HG03097 (cell line): ENCODE data around the gene ATP11A.
"Not testable (repeated sequence)": the region's sequence is repeated elsewhere in the genome, so short reads cannot be mapped to it uniquely, and the experiment has no call there.

Source experiments
- ATAC-seq: cut with Tn5 transposase; IDR thresholded peaks from one replicate; pipeline ENCODE4 v1.9.1; 2021; ENCODE audit not compliant: unreplicated experiment, low FRiP score

The ATP11A gene

DNA sequence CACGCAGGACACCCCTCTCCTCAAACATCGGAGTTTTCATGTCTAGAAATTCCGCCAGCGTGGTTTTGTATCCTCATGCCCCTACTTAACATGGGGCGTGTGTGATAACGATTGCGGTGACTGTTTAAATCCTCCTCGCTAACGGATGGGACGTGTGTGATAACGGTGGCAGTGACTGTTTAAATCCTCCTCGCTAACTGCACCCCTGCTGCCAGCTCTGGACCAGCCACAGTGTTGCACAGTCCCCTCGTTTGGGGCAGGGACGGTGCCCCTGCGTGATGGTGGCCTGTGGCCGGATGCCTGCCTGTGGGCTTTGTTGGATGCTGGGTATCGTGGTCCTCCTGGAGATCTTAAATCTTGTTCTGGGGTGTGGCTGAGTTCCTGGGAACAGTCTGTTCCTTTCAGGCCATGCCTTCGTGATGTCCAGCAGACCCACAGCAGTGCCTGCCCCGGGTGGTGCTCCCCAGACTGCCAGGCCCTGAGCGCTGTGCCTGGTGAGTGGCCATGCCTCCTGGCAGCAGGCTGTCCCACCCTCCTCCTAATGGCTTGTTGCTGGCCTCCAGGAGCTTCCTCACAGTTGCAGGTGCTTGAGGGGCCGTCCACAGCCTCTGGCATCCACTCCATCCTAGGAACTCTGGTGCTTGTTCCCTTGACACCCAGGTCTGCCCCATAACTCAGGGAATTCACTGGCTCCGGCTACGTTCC, 156.7 kb downstream of the ATP11A start:
- ATAC-seq = no peak

DNA sequence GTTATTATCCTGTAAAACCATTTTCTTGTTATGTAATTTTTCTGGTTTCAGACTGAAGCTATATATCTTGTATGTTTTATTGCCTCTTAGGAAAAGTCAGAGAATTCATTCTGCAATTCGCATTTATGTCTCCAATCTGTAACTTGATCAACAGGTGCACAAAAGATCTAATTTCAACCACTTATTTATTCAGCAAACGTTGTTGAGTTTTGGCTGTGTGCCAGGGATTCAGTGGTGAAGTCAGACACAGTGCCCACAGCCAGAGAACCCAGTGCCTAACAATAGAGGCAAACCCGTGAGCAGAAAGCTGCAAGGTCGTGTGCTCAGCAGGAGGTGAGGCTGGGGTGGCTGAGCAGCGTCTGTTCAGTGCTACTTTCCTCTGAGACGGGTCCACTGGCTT, 159.7 kb downstream of the ATP11A start:
- ATAC-seq = no peak

DNA sequence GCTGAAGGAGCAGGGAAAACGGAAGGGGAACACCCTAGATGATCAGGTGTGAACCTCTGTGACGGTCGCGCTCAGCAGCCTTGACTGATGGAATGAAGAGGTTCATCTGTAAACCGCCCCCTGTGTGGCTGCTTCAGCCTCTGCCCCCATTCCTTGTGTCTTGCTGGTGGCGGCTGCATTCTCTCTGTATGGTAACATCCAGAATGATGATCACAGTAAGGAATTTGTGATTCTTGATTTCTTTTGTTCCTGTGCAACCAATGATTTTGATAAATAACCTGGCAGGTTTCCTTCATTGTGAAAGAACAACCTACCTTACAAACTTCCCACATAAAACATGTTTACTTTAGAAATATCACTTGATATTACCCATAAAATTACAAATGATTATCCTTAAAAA, 160.4 kb downstream of the ATP11A start:
- no peak for ATAC-seq

DNA sequence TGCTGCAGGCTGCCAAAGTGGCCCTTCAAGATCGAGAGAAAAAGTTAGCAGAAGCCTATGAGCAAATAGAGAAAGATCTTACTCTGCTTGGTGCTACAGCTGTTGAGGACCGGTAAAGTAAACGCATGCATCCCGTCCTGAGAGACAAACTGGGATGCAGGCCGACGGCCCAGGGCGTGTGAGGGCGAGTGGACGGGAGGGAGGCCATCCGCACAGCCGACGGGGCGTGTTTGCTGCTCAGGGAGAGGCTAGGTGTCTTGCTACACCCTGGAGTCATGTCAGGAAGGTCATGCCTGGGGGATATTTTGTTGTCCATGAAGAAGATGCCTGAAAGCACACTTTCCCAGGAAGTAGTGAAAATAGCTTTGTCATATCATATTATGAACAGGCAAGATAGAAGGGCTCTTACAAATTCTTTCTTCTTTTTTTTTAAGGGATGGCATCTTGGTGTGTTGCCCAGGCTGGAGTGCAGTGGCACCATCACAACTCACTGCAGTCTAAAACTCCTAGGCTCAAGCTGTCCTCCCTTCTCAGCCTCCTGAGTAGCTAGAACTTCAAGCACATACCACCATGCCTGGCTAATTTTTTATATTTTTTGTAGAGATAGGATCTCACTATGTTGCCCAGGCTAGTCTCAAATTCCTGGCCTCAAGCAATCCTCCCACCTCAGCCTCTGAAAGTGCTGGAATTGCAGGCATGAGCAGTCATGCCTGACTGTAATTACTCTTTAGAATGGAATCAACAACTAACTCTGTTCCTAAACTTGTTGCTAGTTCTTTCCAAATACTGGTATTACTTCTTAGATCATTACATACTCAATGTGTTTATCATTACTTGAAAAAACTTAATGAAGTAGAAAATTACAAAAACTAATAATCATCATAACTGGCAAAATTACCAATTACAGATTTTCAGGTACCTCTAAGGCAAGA, 161.5 kb downstream of the ATP11A start:
- no peak for ATAC-seq

DNA sequence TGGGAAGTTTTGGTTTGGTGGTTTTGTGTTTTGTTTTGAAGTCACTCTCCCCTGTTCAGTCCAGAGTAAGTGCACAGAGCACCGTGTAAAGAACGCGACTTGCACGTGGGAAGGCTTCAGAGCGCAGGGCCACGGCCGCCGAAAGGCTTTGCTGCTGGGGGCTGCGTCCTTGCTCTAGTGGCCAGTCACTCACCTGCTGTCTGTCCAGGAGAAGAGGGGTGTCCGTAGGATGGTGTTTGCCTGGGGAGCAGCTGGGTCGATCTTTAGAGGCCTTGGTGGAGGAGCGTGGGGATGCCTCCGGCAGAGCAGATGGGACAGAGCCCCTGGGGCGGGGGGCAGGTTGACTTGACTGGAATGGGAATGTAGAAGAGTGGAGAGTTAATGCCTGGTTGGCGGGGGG, 162.6 kb downstream of the ATP11A start:
- ATAC-seq = no peak

DNA sequence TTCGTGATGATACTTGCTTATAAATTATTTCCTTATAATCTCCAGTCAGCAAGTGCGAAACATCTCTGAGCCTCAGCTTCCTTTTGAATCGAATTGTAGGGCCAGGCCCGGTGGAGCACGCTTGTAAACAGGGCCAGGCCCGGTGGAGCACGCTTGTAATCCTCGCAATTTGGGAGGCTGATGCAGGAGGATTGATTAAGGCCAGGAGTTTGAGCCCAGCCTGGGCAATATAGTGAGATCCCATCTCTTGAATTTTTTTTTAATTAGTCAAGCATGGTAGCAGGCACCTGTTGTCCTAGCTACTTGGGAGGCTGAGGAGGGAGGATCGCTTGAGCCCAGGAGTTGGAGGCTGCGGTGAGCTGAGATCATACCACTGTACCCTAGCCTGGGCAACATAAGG, 163.0 kb downstream of the ATP11A start:
- ATAC-seq = no peak

DNA sequence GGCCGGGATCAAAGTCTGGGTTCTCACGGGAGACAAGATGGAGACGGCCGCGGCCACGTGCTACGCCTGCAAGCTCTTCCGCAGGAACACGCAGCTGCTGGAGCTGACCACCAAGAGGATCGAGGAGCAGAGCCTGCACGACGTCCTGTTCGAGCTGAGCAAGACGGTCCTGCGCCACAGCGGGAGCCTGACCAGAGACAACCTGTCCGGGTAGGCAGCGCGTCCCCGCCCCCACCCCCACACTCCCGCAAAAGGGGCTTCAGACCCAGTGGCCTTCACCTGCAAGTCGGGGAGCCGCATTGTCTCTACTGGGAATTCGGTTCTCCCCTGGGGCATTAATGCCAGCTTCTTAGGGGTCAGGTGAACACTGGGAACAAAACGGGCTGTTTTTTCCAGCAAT, 164.5 kb downstream of the ATP11A start:
- no peak for ATAC-seq

DNA sequence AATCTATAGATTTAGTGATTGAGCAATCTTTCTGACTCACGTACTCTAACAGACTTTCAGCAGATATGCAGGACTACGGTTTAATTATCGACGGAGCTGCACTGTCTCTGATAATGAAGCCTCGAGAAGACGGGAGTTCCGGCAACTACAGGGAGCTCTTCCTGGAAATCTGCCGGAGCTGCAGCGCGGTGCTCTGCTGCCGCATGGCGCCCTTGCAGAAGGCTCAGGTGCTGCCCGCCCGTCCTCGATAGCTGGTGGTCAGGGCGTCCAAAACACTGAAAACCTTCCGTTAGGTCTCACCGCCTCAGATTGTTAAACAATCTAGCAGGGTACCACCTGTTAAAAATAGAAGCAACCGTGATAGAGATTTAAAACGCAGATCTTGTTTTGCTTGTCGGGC, 166.0 kb downstream of the ATP11A start:
- no peak for ATAC-seq

DNA sequence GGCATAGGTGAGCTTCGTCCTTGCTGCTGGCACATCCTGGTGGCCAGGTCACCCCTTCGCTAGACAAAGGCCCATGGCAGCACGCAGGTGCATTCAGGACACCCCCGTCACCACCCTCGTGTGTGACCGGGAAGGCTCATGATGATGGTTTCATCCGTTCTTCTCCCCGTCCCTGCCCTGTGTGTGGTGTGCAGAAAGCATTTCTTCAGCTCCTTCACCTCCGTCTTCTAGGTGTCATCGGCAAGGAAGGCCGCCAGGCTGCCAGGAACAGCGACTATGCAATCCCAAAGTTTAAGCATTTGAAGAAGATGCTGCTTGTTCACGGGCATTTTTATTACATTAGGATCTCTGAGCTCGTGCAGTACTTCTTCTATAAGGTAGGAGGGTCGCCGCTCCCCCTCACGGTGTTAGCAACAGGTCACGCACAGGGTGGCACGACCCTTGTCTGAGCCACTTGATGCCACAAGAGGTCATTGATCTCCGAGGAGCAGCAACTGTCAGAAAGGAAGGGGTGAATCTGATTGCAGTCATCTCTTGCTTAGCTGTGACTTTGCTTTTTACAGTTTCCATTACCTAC, 168.2 kb downstream of the ATP11A start:
- ATAC-seq = no peak

DNA sequence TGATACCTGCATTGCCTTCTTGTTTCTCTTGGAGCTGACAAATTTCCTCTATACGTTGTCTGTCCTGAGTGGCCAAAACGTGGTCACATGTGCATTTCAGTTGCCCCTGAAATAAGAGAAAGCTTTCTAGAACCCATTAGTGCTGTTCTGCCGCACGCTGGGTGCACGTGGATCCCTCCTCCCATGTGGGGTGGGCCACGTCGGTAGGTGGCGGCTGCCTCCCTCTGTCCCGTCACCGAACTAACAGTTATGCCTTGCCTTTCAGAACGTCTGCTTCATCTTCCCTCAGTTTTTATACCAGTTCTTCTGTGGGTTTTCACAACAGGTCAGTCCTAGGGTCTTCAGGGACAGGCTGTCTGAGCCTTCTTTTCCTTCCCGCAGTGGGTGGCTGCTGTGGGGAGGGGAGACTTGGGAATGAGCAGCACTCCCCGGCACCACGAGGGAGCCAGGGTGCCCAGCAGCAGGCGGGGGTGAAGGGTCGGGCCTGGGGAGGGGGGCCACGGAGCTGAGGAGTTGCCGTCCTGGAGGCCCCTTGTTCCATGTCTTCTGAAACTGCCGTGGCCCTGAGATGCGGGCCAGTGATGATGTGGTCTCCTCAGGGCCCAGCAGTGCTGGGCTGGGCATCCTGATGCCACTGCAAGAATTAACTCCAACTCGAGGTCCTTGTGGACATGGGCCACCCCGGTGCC, 169.4 kb downstream of the ATP11A start:
- no peak for ATAC-seq

DNA sequence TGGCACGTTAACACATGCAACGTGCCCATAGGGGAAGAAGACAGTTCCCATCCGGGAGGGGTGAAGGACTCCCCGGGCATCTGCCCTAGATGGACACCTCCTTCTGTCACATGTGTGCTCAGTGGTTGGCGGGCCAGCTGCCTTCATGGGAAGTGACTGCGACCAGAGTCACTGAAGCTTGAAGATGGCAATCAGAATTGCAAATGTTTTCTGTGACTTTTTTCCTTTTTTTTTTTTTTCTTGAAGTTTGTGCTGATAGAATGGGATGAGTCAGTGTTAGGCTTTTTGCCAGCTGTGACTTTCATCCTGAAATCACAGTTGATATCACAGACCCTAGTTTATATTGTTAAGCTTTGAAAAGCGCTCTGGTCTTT, 170.0 kb downstream of the ATP11A start:
- ATAC-seq = no peak

DNA sequence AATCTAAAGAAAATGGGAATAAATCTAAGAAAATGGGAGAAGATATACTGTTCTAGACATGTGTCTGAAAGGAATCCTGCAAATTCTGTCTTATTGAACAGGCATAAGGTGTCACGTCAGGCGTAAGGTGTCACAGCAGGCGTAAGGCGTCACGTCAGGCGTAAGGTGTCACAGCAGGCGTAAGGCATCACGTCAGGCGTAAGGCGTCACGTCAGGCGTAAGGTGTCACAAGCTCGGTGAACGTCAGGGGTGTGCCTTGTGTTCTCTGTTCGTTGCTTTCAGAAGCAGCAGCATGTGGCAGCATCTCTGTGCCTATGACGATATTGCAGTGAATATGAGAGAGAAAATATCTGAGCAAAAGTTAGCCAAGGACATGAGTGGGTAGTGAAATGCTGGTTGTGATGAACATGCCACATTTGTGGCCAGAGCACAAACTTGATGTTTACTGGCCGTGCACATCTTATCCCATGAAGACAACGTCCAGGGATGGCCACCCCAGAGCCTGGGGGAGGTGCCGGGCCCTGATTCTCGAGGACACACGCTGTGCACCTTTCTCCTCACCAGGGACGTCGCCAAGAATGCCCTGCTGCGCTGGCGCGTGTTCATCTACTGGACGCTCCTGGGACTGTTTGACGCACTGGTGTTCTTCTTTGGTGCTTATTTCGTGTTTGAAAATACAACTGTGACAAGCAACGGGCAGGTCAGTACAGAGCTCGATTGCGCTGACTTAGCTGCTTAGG, 172.2 kb downstream of the ATP11A start:
- ATAC-seq = no peak

DNA sequence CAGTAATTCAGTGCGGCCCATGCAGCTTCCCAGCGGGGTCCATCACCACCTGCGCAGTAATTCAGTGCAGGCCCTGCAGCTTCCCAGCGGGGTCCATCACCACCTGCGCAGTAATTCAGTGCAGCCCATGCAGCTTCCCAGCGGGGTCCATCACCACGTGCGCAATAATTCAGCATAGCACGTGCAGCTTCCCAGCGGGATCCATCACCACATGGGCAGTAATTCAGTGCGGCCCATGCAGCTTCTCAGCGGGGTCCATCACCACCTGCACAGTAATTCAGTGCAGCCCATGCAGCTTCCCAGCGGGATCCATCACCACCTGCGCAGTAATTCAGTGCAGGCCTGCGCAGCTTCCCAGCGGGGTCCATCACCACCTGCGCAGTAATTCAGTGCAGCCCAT, 173.5 kb downstream of the ATP11A start:
- ATAC-seq = not testable (repeated sequence)

DNA sequence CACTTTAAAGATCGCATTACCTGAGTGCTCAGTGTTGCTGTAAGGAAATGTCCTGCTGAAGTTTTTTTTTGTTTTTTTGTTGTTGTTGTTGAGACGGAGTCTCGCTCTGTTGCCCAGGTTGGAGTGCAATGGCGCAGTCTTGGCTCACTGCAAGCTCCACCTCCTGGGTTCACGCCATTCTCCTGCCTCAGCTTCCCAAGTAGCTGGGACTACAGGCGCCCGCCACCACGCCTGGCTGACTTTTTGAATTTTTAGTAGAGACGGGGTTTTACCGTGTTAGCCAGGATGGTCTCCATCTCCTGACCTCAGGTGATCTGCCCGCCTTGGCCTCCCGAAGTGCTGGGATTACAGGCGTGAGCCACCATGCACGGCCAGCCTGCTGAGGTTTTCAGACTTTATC, 175.6 kb downstream of the ATP11A start:
- ATAC-seq = not testable (repeated sequence)

DNA sequence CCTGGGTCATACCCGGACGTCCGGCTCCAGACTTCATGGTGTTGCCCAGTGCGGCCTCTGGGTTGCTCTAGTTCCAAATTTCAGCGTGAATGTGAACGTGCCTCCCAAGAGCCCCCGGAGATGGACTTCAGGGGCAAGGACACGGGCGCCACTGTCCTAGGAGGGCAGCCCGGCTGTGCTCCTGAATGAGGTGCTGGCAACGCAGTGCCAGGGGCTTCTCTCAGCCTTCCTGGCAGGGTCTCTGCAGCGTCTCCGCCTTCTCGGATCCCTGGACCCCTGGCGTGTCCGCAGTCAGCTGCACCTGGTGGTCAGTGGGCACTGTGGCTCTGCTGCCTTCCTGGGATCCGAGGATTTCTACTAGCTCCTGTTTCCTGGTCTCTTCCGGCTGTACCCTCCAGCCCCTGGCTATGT, 177.5 kb downstream of the ATP11A start:
- ATAC-seq = no peak

DNA sequence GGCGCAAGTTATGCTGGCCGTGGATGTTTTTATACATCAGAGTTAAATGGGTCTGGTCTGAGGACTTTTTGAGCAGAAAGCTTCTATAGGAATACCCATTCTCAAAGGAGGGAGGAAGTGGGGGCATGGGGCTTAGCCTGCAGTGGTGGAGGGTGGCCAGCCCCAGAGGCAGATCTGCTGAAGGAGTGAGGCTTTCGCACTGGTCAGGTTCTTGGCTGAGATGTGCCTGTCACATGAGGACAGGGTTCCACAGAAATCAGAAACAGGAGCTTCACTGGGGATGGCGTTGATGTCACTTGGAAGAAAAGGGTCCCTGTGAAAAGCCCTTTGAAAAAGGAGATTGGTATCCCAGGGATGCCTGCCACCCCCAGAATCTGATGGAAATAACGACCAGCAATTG, 178.5 kb downstream of the ATP11A start:
- ATAC-seq = no peak

DNA sequence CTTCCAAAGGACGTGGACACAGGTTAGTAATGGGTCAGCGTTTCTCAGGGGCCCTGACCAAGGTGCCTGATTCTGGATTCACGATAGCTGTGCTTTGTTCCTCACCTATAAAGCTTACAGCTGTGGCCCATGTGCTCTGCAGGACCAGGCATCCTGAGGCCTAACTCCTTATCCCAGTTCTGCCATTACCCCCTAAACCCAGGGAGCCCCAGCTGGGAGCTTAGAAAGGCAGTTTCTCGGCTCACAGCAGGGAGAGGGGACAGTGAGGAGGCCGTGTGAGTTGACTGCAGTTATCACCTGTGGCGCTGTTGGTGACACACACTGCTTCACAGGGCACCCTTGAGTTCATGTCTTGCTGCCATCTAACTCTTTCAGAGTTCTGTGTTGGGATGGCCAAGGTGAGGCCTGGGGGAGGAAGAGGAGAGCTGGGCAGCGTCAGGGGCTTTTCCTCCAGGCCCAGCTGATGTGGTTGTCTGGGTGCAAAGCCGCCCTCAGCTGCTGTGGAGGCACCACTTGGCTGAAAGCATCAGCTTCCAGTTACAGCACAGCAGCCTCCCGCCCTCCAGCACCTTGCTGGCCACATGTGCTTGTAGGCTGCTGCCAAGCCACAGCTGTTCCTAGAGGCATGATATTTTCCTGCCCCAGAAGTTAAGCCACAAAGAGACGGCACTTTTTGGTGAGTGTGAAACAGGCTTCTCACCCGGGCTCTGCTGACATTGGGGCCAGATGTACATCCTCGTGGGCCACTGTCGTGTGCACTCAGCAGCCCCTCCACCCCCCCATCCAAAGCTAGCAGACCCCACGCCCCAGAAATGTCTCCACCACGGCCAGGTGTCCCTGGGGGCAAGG, 179.6 kb downstream of the ATP11A start:
- no peak for ATAC-seq

DNA sequence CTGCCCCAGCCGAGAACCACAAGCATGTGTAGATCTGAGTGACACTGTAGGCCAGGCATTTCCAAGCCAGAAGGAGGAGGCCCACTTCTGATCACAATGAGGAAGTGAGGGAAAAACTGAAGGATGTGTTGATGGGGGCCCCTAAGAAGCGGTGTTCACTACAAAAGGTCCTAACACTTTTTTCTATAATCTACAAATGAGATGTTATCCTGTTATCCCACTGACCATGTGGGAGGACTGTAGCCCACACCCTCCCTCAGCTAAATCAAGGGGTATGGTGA, 180.2 kb downstream of the ATP11A start:
- ATAC-seq = no peak

DNA sequence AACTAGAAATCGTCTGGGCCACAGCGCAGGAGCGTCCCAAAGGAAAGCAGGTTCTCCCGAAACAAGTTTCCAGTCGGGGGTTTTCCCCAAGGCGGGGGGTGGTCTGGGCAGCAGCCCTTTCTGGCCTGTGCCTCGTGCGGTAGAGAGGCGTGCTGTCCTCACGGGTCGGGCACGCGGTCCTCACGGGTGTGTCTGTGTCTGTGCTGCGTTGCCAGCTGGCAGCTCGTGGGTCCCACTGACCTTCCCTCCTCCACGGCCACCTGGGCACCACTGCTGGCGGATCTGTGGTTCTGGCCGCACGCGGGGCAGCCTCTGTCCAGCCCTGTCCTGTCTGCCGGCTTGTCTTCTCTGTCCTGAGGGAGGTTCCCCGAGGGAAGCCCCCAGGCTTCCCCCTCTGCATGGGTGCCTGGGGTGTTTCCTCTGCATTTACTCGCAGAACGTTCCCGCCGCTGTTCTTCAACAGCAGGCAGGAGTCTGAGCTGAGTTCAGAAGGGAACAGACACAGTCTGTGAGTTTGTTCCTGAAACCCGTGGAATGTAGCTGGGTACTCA, 181.0 kb downstream of the ATP11A start:
- no peak for ATAC-seq
